ENCODE data around the gene RRP36.

DNA sequence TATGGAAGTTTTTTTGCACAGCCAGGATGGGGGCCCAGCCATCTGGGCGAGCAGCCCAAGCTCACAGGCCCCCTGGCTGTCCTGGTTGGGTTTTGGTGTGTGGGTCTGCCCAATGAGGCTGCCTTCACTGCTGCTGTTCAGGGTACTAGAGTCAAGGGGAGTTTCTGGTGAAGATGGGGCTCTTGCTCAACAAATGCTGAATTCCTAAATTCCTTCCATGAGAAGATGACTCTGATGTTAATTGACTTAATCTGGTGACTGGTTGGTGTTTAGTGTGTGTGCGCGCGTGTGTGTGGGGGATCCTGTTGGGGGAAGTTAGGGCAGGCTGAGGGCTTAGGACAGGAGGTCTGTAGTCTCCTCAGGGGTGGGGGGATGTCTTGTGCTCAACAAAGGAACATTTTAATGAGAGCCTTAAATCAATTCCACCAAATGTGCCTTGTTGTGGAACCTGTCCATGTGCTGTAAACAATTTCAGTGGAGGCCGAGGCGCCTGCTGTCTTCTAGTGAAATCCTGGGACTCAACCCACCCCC is 56.6 kb downstream of the RRP36 start:
- TF ChIP-seq, protein P1, sequence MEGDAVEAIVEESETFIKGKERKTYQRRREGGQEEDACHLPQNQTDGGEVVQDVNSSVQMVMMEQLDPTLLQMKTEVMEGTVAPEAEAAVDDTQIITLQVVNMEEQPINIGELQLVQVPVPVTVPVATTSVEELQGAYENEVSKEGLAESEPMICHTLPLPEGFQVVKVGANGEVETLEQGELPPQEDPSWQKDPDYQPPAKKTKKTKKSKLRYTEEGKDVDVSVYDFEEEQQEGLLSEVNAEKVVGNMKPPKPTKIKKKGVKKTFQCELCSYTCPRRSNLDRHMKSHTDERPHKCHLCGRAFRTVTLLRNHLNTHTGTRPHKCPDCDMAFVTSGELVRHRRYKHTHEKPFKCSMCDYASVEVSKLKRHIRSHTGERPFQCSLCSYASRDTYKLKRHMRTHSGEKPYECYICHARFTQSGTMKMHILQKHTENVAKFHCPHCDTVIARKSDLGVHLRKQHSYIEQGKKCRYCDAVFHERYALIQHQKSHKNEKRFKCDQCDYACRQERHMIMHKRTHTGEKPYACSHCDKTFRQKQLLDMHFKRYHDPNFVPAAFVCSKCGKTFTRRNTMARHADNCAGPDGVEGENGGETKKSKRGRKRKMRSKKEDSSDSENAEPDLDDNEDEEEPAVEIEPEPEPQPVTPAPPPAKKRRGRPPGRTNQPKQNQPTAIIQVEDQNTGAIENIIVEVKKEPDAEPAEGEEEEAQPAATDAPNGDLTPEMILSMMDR (conservative IDR thresholded peaks at IDR 0.05) = no peak
- no peak for TF ChIP-seq EZH2 (IDR thresholded peaks at IDR 0.05; ENCODE audit: low read depth)
